Lower leg skin (tissue), 3 donors: ENCODE data around the gene NAPEPLD.

ENCODE experiments used
- CTCF ChIP-seq, 3 donors: fragments of 450-650 bp; IDR thresholded peaks; one replicate each; pipeline ENCODE4 v1.5.1; 2016; ENCODE audit warnings: antibody characterized with exemption in 3 of 3, mild to moderate bottlenecking in 3 of 3, moderate library complexity in 2 of 3
- POLR2A ChIP-seq, 2 donors: fragments of 450-650 bp; IDR thresholded peaks; one replicate each; pipeline ENCODE4 v1.6.1; 2016 to 2017; ENCODE audit warnings: antibody characterized with exemption in 2 of 2, mild to moderate bottlenecking in 1 of 2, moderate library complexity in 1 of 2

GRCh38 chr7:103068414-103069403, 80.2 kb downstream of the NAPEPLD start:
- TF ChIP-seq CTCF (IDR thresholded peaks at IDR 0.05): no peak
- no peak for TF ChIP-seq POLR2A (IDR thresholded peaks at IDR 0.05)
